ENCODE data around the gene TBX15.

GRCh38 chr1:119002028-119002686, 14.0 kb upstream of the TBX15 start:
- TF ChIP-seq POLR2A (IDR thresholded peaks at IDR 0.05) (no peak), CTCF (IDR thresholded peaks at IDR 0.05) (no peak)

Data from thyroid gland (tissue), 4 donors.